ENCODE measurements around the gene SNX17. TPM values are rescaled to one million over a fixed set of nuclear protein-coding genes. Genes with fewer than 3 reads are reported as not detected.

The SNX17 gene
- total and polyA plus RNA-seq, 2 of the 13 experiments (the other 11 are each of a cell fraction or from before 2014, with no cell fraction given): 75.0 to 109 TPM

- peak; percentile 70 for TF ChIP-seq HNRNPLL (IDR thresholded peaks at IDR 0.05; ENCODE audit: low read depth, low read length, poor library complexity, severe bottlenecking)
- TF ChIP-seq CREB1 (IDR thresholded peaks at IDR 0.05): peak; percentile 65
- peak; percentile 89 for TF ChIP-seq CREB1 (CRISPR knock-in tag; IDR thresholded peaks at IDR 0.05)
- TF ChIP-seq ZFAT (CRISPR knock-in tag; conservative IDR thresholded peaks at IDR 0.05): no peak
- peak; percentile 73 for TF ChIP-seq ZHX2 (IDR thresholded peaks at IDR 0.05; ENCODE audit: low read depth)
- TF ChIP-seq ZHX2 (CRISPR knock-in tag; IDR thresholded peaks at IDR 0.05; ENCODE audit: borderline replicate concordance): no peak
- TF ChIP-seq TFE3 (CRISPR knock-in tag; IDR thresholded peaks at IDR 0.05): peak; percentile 45; the same call in 1 of the 2 replicates
- TF ChIP-seq ZNF556 (CRISPR knock-in tag; IDR thresholded peaks at IDR 0.05; ENCODE audit: borderline replicate concordance): no peak
These were observed 10.5 kb downstream of the SNX17 start, which contains the start of gene ZNF513 (continued) for GRCh38 chr2:27380626-27381545.

All from HepG2 (cell line).